Activated B cell treated with CpG ODN at 0.5 μM for 24 hours (primary cell): ENCODE results near the gene OR2B6. TPM values are rescaled to one million over a fixed set of nuclear protein-coding genes. Genes with fewer than 3 reads are reported as not detected.
"Not testable (repeated sequence)": the region's sequence is repeated elsewhere in the genome, so short reads cannot be mapped to it uniquely, and the experiment has no call there.

ENCODE experiments used
- ATAC-seq: fragments of 200-7000 bp; cut with Tn5 transposase; one replicate; pipeline ENCODE4 v1.10.0; 2021; ENCODE audit warnings: low read depth, mild to moderate bottlenecking, moderate library complexity
- CTCF ChIA-PET: fragments of 350-600 bp; sonication (Branson Sonifier 250); formaldehyde crosslinking; loops from one replicate; lab custom pipeline; 2021; ENCODE audit warnings: antibody characterized with exemption; lab: Charles Lee
- POLR2A ChIA-PET: fragments of 350-600 bp; sonication (Branson Sonifier 250); formaldehyde crosslinking; loops from one replicate; lab custom pipeline; 2021; ENCODE audit warnings: antibody characterized with exemption; lab: Charles Lee
- DNase-seq: peaks from one replicate; pipeline ENCODE4 v3.0.0; 2022
- H3K27ac Mint-ChIP-seq: one replicate; pipeline ENCODE4 v1.8.0; 2020; ENCODE audit warnings: mixed read lengths
- H3K27me3 Mint-ChIP-seq: one replicate; pipeline ENCODE4 v1.8.0; 2021; ENCODE audit warnings: mixed read lengths
- H3K36me3 Mint-ChIP-seq: one replicate; pipeline ENCODE4 v1.8.0; 2021; ENCODE audit warnings: low read depth, mixed read lengths
- H3K4me1 Mint-ChIP-seq: one replicate; pipeline ENCODE4 v1.8.0; 2021; ENCODE audit warnings: mixed read lengths
- H3K4me3 Mint-ChIP-seq: one replicate; pipeline ENCODE4 v1.8.0; 2020; ENCODE audit warnings: mild to moderate bottlenecking, mixed read lengths
- H3K9me3 Mint-ChIP-seq: one replicate; pipeline ENCODE4 v1.8.0; 2020; ENCODE audit warnings: mixed read lengths
- CTCF ChIP-seq: fragments of 200-600 bp; IDR thresholded peaks from one replicate; pipeline ENCODE4 v1.8.0; 2022; ENCODE audit warnings: antibody characterized with exemption, mild to moderate bottlenecking
- intact Hi-C: fragments of 100-400 bp; cut with micrococcal nuclease; formaldehyde crosslinking; loops from one replicate; pipeline ENCODE4 v1.15.1; 2024
- total RNA-seq: library from RNA; stranded (reverse); gene quantifications from 2 replicates; pipeline ENCODE4 v1.2.3, GENCODE V29; 2022

Gene OR2B6
- total RNA-seq: not detected in 2 replicates

- Mint-ChIP-seq H3K27me3 (peaks cover 7% of the 10 kb centered on the region), H3K4me3 (no peak within 1 kb of the TSS), H3K27ac (no peak within 1 kb of the TSS), H3K36me3 (no peaks in the 10 kb centered on the region), H3K4me1 (no peaks in the 10 kb centered on the region), H3K9me3 (no peaks in the 10 kb centered on the region)
- ATAC-seq (no peak), DNase-seq (no peak)
- ChIA-PET POLR2A (no interaction called here), CTCF (no interaction called here)
- no peak for TF ChIP-seq CTCF
- intact Hi-C loops: loop anchor here (10.0 kb wide), 1 partner anchor 108 kb away; no protein-coding TSS in a partner anchor
These were observed at the start of gene OR2B6 for GRCh38 chr6:27956941-27957340. OR2B6 (plus strand) TSS chr6:27957241; CDS start chr6:27957241, 0 bp downstream.

GRCh38 chr6:27908017-27908416, 49.0 kb upstream of the OR2B6 start:
- ATAC-seq (no peak), DNase-seq (no peak)
- Mint-ChIP-seq H3K4me3 (no peak overlapping the region), H3K9me3 (no peaks in the 10 kb centered on the region), H3K4me1 (peaks cover 4% of the 10 kb centered on the region), H3K36me3 (peaks cover under 1% of the 10 kb centered on the region), H3K27me3 (no peaks in the 10 kb centered on the region), H3K27ac (no peak overlapping the region)
- intact Hi-C loops: loop anchor here (10.0 kb wide), 1 partner anchor 357 kb away; the partner anchor contains the start of gene ZSCAN26
- ChIA-PET POLR2A (interaction anchor here (1.0 kb wide), 1 partner anchor 1804 kb away, joined by 3 read pairs; no protein-coding TSS in a partner anchor), CTCF (no interaction called here)
- no peak for TF ChIP-seq CTCF

- DNase-seq (no peak), ATAC-seq (no peak)
- Mint-ChIP-seq H3K27me3 (no peaks in the 10 kb centered on the region), H3K4me1 (no peaks in the 10 kb centered on the region), H3K4me3 (no peak within 1 kb of the TSS), H3K9me3 (no peaks in the 10 kb centered on the region), H3K36me3 (no peaks in the 10 kb centered on the region), H3K27ac (no peak within 1 kb of the TSS)
- intact Hi-C loops: no loop called here
- CTCF ChIA-PET: no interaction called here
- no peak for TF ChIP-seq CTCF
- POLR2A ChIA-PET: no interaction called here
These were observed 45.0 kb upstream of the OR2B6 start, which contains the start of gene OR2B2 for GRCh38 chr6:27911956-27912446. OR2B2 (minus strand) TSS chr6:27912396; CDS start chr6:27912319, 77 bp downstream.

GRCh38 chr6:27922949-27923348, 34.1 kb upstream of the OR2B6 start:
- Mint-ChIP-seq H3K27me3 (peaks cover 2% of the 10 kb centered on the region), H3K36me3 (no peaks in the 10 kb centered on the region)

GRCh38 chr6:27924179-27924578, 32.9 kb upstream of the OR2B6 start:
- Mint-ChIP-seq H3K36me3 (no peaks in the 10 kb centered on the region), H3K4me3 (no peak overlapping the region), H3K4me1 (no peaks in the 10 kb centered on the region), H3K27ac (no peak overlapping the region), H3K9me3 (peaks cover 8% of the 10 kb centered on the region), H3K27me3 (peaks cover 2% of the 10 kb centered on the region)
- ChIA-PET CTCF (interaction anchor here (1.2 kb wide), 1 partner anchor 432 kb away, joined by 4 read pairs; no protein-coding TSS in a partner anchor), POLR2A (no interaction called here)
- DNase-seq: no peak
- no peak for TF ChIP-seq CTCF
- ATAC-seq: no peak
- intact Hi-C loops: no loop called here

More at GRCh38 chr6:27922949-27923348, 34.1 kb upstream of the OR2B6 start:
- Mint-ChIP-seq H3K4me1 (no peaks in the 10 kb centered on the region), H3K27ac (no peak overlapping the region), H3K9me3 (peaks cover 6% of the 10 kb centered on the region), H3K4me3 (no peak overlapping the region)
- no peak for TF ChIP-seq CTCF
- CTCF ChIA-PET: no interaction called here
- intact Hi-C loops: no loop called here
- POLR2A ChIA-PET: no interaction called here
- DNase-seq (no peak), ATAC-seq (no peak)

- H3K4me1 Mint-ChIP-seq, CTCF ChIA-PET, ATAC-seq, POLR2A ChIA-PET, H3K27ac Mint-ChIP-seq, H3K27me3 Mint-ChIP-seq, H3K36me3 Mint-ChIP-seq, DNase-seq, H3K4me3 Mint-ChIP-seq, intact Hi-C loops: not testable (repeated sequence)
- peaks cover 11% of the 10 kb centered on the region for H3K9me3 Mint-ChIP-seq
These were observed 29.0 kb upstream of the OR2B6 start for GRCh38 chr6:27928041-27928440.

GRCh38 chr6:27929930-27930329, 27.1 kb upstream of the OR2B6 start:
- POLR2A ChIA-PET, ATAC-seq, H3K4me3 Mint-ChIP-seq, DNase-seq, CTCF ChIA-PET, H3K4me1 Mint-ChIP-seq, H3K36me3 Mint-ChIP-seq, intact Hi-C loops, H3K27me3 Mint-ChIP-seq, H3K27ac Mint-ChIP-seq: not testable (repeated sequence)
- H3K9me3 Mint-ChIP-seq: peaks cover 11% of the 10 kb centered on the region
